ENCODE measurements around the gene EPS8L2.
A peak's percentile ranks its signal among the peaks of the same experiment; 100 is the strongest.
"Not testable (repeated sequence)": the region's sequence is repeated elsewhere in the genome, so short reads cannot be mapped to it uniquely, and the experiment has no call there.

The EPS8L2 gene

DNA sequence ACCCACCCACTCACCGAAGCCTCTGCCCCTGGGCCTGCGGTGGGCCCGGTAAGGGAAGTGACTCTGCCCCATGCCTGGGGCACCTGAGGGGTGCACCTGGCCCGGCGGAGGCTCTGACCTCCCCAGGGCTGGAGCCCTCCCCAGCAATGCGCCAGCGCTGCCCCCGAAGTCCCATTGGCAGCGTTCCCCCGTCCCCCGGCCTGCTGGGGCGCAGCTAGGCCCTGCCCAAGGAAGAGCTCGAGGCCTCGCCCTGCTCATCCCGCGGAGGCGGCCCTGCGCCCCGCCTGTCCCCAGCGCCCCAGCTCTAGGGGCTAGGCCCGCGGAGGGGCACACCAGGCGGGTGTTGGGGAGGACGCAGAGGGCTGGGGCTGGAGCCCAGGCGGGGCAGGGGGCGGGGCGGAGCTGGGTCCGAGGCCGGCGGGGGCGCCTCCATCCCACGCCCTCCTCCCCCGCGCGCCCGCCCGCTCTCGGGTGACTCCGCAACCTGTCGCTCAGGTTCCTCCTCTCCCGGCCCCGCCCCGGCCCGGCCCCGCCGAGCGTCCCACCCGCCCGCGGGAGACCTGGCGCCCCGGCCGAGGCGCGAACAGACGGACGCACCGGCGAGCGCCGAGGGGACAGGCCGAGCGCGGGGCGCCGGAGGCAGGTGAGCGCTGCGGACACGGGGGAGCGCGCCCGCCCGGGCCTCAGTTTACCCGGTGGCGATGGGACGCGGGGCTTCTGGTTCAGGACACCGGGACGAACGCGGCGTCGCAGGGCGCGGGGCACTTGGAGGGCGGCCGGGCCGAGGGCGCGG lies at the start of gene EPS8L2:
EPS8L2 (plus strand) TSS at position 586 of the 793 bp plus-strand sequence. CDS start 3,177 bp downstream, outside the sequence.
- DNase-seq: peak in 1 of 2 donors; percentile 45

GRCh38 chr11:656426-656825 lies 49.6 kb upstream of the EPS8L2 start:
- no peak for DNase-seq

- no peak for DNase-seq
These were observed 49.2 kb upstream of the EPS8L2 start for GRCh38 chr11:656866-657265.

DNA sequence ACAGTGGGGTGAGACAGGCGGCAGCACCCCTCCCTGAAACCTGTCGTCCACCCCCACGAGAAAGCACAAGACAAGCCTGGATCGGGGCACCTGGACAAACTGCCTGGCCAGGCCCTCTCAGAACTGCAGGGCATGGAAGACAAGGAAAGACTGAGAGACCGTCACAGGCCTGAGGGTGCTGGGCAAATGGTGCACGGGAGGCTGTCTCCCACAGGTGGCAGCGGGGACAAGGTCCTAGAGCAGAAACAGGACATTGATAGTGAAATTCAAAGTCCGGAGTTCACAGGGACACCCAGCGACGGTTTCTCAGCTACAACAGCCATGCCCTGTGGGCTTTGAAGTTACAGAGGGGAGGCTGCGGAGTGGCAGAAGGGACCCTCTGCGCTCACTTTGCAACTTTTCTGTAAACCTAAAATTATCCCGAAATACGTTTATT lies 48.3 kb upstream of the EPS8L2 start:
- no peak for DNase-seq

DNA sequence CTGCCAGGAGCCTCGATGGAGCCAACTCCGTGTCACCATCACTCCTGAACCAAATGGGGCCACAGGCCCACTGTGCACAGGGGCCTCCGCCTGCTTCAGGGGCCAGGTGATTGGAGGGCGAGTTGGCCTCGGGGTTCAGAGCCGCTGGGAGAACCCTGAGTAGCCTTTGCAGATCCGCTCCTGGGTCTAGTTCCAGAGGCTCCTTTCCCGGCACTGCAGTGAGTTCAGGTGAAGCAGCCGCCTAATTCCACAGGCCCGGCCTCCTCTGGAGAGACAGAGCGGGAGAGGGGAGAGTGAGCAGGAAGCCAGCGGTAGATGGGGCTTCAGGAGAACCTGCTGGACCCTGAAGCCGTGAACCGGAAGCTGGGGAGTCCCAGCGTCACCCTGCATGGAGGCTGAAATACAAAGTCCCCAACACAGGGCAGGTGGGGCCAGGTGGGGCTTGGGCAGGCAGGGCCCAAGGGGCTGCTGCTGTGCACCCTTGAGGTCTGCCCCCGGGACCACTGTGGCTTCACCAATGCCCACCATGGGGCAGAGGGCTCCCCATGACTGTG lies 46.4 kb upstream of the EPS8L2 start:
- DNase-seq: no peak

DNA sequence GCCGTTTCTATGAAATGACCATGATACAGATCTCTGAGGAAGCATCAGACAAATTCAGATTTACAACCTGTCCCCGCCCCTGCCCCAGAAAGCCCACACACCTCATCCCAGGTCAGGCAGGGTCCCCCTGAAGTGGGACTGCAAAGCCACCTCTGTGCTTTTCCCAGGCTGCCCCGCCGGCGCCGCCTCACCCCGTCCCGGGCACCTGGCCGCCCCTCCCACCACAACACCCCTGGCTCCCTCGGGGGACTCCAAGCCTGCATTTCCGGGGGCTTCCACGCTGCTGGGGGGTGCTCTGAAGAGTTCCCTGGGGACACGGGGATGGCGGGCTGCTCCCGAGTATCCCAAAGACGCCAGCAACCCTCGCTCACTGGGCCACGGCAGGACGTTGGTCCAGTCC lies 45.8 kb upstream of the EPS8L2 start:
- no peak for DNase-seq

DNA sequence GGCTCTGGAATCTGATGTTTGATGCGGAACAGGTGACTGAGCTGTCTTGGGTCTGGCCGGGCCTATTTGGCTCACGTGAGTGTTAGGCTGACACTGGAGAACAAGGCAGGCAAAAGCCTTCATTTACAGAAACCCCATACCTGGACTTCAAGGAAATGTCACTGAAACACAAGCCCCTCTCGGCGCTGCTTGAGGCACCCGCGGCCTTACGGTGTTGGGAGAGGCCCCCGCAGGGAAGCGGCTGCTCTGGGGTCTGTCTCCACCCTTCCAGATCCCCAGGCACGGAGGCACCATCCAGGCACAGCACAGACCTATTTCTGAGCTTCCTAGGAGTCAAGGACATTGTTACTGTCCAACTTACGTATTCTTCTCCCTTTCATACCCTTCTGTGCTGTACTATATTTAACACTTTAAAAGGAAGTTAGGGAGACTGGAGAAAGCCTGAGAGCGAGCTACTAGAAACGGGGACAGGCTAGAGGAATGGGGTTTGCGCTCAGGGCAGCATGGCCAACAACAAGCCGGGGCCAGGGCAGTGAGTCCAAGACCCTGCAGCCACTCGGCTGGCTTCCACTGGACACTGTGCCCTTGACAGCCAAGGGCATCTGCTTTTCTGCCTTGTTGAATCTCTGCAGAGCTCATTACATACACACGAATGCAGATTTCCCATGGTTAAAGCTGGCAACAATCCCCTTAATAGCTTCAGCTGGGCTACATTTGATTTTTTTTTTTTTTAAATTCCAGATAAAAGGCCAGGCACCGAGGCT lies 45.2 kb upstream of the EPS8L2 start:
- no peak for DNase-seq

GRCh38 chr11:662689-663274 lies 43.2 kb upstream of the EPS8L2 start:
- DNase-seq: peak; percentile 21 to 32

DNA sequence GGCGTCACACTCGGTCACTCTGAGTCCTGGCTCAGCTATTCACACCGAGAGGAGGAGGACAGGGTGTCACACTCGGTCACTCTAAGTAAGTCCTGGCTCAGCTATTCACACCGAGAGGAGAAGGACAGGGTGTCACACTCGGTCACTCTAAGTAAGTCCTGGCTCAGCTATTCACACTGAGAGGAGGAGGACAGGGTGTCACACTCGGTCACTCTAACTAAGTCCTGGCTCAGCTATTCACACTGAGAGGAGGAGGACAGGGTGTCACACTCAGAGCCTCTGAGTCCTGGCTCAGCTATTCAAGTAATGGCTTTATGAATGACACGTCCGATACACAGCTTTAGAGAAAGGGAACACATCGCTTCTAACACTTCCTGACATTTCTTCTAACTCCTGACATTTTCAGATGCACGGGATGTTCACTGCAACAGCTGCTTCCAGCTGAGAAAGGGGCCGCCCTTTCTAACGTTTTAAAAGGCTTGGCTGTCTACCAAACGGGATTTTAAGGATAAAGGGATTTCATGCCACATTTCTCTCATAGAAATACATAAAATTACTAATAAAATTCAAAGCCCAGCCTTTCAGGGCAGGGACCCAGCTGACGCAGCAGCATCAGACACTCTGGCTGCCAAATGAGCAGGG lies 40.8 kb upstream of the EPS8L2 start:
- DNase-seq: no peak

DNA sequence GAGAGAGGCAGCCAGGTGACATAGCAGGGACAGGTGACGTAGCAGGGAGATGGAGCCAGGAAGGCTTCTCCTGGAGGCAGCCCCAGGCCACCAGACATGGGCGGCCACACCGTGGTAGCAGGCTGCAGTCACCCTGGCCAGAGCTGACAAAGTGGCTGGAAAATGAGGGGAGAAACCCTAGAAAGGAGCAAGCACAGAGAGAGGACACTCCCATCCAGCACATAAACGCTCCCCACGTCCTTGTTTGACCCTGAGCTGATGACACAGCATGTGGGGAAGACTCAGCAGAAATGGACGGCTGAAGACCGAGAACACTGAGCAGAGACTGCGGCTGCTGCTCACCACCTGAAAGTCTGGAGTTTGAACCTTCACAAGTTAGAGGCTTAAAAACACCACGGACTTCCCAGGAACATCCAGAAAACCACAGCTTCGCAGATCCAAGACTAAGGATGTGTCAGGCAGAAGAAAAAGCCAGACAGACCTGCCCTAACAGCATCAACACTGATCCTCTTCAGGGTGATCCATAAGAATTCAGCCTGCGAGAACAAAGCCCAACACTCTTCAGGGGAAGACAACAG lies 40.2 kb upstream of the EPS8L2 start:
- no peak for DNase-seq

DNA sequence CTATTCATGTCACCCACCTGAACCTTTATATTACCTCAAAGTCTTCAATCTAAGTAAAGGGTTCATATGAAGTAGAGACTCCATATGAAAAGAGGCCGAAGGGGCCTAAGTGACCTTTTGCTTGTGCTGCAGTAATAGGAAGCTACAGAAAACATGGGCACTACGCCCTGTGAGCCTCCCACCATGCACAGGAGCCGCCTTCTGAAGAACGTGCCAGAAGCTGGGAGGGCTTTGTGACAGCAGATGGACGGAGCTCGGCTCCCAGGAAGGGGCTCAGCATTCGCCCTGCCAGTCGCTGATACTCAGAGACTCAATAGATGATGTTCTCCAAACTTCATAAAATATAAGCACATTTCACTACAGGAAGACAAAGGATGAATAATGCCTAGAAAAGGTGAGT lies 32.2 kb upstream of the EPS8L2 start:
- DNase-seq: no peak

DNA sequence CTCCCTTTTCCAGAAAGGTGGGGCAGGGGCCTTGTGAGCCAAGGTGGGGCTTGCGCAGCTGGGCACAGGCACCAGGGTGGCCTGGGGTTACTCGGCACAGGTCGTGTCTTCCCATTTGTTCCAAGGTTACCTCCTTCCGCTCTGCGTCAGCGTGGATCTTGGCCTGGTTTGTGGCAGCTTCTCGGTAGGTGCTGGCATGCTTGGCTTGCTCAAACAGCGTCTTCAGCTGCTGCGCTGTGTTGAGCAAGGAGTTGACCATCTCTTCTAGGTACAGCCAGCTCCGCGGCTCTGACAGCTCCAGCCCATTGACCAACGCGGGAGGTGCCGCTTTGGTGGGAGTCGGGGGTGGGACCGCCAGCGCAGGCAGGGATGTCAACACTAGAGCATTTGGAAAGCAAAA lies 31.6 kb upstream of the EPS8L2 start:
- DNase-seq: no peak

DNA sequence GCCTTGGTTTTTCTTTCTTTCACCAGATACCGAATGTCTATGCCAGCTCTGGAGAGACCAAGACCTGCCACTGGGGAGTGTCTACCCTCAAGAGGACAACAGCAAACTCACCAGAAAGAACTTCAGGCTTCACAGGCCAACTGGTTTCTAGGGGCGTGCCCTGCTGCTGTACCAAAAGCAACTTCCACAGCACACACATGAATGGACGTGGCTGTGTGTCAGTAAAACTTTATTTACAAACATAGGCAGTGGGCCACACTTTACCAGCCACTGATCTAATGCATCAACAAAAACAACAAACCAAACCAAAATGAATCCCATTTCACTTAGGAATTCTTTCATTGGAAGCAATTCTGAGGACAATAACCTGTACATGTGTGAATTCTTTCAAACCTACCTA lies 27.7 kb upstream of the EPS8L2 start:
- DNase-seq: no peak

DNA sequence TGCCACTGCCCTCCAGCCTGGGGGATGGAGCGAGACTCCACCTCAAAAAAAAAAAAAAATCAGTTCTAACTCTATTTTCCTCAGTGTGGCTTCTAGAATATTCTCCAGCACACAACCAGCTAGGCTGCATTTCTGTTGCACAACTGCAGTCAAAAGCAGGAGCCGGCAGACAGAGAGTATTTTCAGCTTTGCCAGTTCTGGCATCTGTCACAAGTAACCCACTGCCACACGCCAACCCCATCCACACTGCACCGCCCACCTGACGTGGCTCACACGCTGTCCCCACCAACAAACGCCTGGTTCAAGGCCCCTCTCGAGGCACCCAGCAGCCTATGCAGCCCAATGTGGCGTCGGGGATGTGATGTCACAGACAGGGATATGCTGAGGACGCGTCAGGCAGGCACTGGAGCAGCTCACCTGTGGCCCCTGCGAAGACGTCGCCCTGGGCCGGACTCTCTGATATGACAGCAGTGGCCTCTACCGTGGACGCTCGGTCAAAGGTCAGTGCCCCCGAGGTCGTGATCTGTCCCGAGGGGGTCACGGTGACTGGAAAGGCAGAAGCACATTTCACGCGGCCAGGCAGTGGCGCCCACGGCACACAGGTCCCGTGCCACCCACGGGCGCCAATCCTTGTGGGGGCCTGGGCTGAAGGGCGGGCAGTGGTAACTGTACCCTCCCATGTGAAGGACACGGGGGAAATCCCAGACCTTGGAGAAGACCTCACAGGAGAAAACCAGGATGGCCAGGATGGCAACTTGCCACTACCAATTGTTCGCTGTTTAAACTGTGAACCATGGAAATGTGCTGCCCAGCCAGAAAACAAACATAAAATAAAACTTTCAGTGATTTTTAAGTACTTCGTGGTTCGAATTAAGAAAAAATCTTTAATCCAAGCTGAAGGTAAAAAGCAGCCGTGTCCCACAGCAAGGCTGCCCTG lies 26.5 kb upstream of the EPS8L2 start:
- no peak for DNase-seq

- no peak for DNase-seq
These were observed 25.6 kb upstream of the EPS8L2 start for GRCh38 chr11:680476-680875.

GRCh38 chr11:680970-681369 lies 25.1 kb upstream of the EPS8L2 start:
- no peak for DNase-seq

GRCh38 chr11:686451-687243 lies 19.4 kb upstream of the EPS8L2 start:
- no peak for DNase-seq

- DNase-seq: no peak
These were observed 18.3 kb upstream of the EPS8L2 start for GRCh38 chr11:687751-688150.

DNA sequence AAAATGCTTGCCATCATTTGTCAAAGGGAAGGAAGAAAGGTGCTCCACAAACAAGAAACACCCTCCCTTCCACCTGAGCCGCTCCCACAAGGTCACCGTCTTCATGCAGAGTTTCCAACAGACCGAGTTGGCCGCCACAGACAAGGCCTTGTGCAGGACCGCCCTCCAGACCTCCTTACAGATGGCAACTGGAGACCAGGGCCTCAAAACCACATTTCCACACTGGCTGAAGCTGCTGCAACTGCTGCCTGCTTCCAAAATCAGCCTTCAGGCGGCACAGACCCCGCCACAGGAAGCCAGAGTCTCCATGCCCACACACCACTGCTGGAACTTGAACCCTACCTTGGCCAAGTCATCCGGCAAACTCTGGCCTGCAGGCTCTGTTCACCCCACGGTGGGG lies 17.4 kb upstream of the EPS8L2 start:
- DNase-seq: no peak

DNA sequence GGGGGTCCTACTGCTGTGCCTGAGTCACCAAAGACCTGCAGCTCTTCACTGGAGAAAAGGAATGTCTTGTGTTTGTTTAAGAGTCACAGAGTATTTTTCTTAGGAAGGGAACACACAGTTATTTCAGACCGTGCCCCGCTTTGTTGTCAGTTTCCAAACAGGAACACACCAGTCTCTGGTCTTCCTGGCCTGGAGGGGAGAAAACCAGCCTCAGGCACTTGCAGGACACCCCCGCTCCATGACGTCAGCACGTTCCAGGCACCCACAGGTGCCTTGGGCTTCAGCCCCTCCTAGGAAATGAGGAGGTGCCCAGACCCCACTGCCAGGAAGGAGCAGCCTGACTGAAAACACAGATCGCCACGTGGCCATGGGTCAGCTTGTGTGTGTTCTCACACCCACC lies 16.4 kb upstream of the EPS8L2 start:
- DNase-seq: no peak

GRCh38 chr11:690244-690643 lies 15.8 kb upstream of the EPS8L2 start:
- not testable (repeated sequence) for DNase-seq

All from activated CD4-positive, alpha-beta T cell treated with anti-CD3 and anti-CD28 coated beads for 4 hours (primary cell).